Lower leg skin (tissue), 3 donors: Measurements from ENCODE around the gene PREP.

Experiments
- CTCF ChIP-seq, 3 donors: fragments of 450-650 bp; IDR thresholded peaks; one replicate each; pipeline ENCODE4 v1.5.1; 2016; ENCODE audit warnings: antibody characterized with exemption in 3 of 3, mild to moderate bottlenecking in 3 of 3, moderate library complexity in 2 of 3
- POLR2A ChIP-seq, 2 donors: fragments of 450-650 bp; IDR thresholded peaks; one replicate each; pipeline ENCODE4 v1.6.1; 2016 to 2017; ENCODE audit warnings: antibody characterized with exemption in 2 of 2, mild to moderate bottlenecking in 1 of 2, moderate library complexity in 1 of 2

GRCh38 chr6:105305521-105305920, 97.4 kb downstream of the PREP start:
- no peak for TF ChIP-seq CTCF (IDR thresholded peaks at IDR 0.05)
- TF ChIP-seq POLR2A (IDR thresholded peaks at IDR 0.05) = no peak
